ENCODE measurements around the gene TSHZ2. TPM values are rescaled to one million over a fixed set of nuclear protein-coding genes. Genes with fewer than 3 reads are reported as not detected.

The TSHZ2 gene
- total RNA-seq, 1 experiment from 2014 or later = 0.07 TPM

DNA sequence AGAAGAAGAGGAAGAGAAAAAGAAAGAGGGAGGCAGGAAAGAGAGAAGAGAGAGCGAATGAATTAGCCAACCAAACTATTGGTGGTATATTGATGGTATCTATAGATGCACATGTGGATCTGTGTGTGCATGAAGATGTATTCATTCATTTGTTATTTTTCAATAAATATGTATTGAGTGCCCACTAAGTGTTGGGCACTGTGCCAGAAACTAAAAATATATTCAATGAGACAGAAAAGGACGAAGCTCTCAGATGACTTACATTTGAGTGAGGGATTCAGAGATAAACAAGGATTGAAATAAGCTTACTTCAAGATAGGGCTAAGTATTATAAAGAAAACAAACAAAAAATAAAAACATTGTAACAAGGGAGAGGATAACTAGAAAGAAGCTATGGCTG, 154.9 kb downstream of the TSHZ2 start:
- no peaks in the 10 kb centered on the region for H3K27me3 Mint-ChIP-seq (ENCODE audit: low read depth)
- no peaks in the 10 kb centered on the region for H3K79me1 ChIP-seq (ENCODE audit: insufficient read depth, low read depth, low read length, poor library complexity, severe bottlenecking)
- DNase-seq = no peak
- no peak overlapping the region for H3K4ac ChIP-seq (ENCODE audit: low read depth, low read length)
- H2BK20ac ChIP-seq (ENCODE audit: low read depth, low read length, poor library complexity, severe bottlenecking) = no peak overlapping the region
- H3K23ac ChIP-seq (ENCODE audit: insufficient read length, low read depth, low read length) = no peak overlapping the region
- no peaks in the 10 kb centered on the region for H3K79me2 ChIP-seq (ENCODE audit: insufficient read depth, low read length)
- H3K4me1 Mint-ChIP-seq = peaks cover 29 to 32% of the 10 kb centered on the region in 2 experiments
- no peak overlapping the region for H2BK12ac ChIP-seq (ENCODE audit: insufficient read length, low read depth, low read length)
- no peak overlapping the region for H2BK120ac ChIP-seq (ENCODE audit: low read depth, low read length, poor library complexity, severe bottlenecking)
- H3K4me1 ChIP-seq (ENCODE audit: insufficient read depth, low read length) = peaks cover 2% of the 10 kb centered on the region; the same call in 1 of the 2 replicates
- no peak overlapping the region for H3T11ph ChIP-seq (ENCODE audit: low read length)
- no peak overlapping the region for H3K14ac ChIP-seq (ENCODE audit: insufficient read depth, low read length)
- no peaks in the 10 kb centered on the region for H3K23me2 ChIP-seq (ENCODE audit: insufficient read length, low read depth, low read length, poor library complexity, severe bottlenecking)
- no peak overlapping the region for H4K91ac ChIP-seq (ENCODE audit: insufficient read length, low read depth, low read length)
- no peaks in the 10 kb centered on the region for H4K20me1 ChIP-seq (ENCODE audit: control insufficient read depth, insufficient read depth, insufficient read length)
- no CpG with 5 or more reads among the region's 2 CpGs for WGBS (ENCODE audit: extremely low coverage, insufficient read length, low lambda C conversion rate)
- TF ChIP-seq, protein P1, sequence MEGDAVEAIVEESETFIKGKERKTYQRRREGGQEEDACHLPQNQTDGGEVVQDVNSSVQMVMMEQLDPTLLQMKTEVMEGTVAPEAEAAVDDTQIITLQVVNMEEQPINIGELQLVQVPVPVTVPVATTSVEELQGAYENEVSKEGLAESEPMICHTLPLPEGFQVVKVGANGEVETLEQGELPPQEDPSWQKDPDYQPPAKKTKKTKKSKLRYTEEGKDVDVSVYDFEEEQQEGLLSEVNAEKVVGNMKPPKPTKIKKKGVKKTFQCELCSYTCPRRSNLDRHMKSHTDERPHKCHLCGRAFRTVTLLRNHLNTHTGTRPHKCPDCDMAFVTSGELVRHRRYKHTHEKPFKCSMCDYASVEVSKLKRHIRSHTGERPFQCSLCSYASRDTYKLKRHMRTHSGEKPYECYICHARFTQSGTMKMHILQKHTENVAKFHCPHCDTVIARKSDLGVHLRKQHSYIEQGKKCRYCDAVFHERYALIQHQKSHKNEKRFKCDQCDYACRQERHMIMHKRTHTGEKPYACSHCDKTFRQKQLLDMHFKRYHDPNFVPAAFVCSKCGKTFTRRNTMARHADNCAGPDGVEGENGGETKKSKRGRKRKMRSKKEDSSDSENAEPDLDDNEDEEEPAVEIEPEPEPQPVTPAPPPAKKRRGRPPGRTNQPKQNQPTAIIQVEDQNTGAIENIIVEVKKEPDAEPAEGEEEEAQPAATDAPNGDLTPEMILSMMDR (conservative IDR thresholded peaks at IDR 0.05) = no peak
- peak overlapping the region in 1 of 3 experiments; percentile 17; a peak in 1 of 7 replicates for H3K27ac Mint-ChIP-seq
- H4K5ac ChIP-seq (ENCODE audit: insufficient read length, low read depth, low read length) = no peak overlapping the region
- H3K56ac ChIP-seq (ENCODE audit: insufficient read length, low read depth, low read length) = no peak overlapping the region
- H2BK5ac ChIP-seq (ENCODE audit: insufficient read length, low read length) = no peak overlapping the region
- no peaks in the 10 kb centered on the region for H3K36me3 Mint-ChIP-seq (ENCODE audit: insufficient read depth in 1 of 3, low read depth in 3 of 3)
- no peak overlapping the region for H2BK15ac ChIP-seq (ENCODE audit: low read depth, low read length)
- H3K9ac ChIP-seq (ENCODE audit: extremely low read depth, insufficient read length, low read length) = no peak overlapping the region
- no peak overlapping the region for H3K4me2 ChIP-seq (ENCODE audit: insufficient read depth, insufficient read length, low read length)
- H2AFZ ChIP-seq (ENCODE audit: low read length) = no peak overlapping the region
- no peak overlapping the region for H3K27ac ChIP-seq (ENCODE audit: insufficient read length, low read depth, low read length)
- no peak overlapping the region for H3K4me3 Mint-ChIP-seq
- no peaks in the 10 kb centered on the region for H3K9me3 ChIP-seq (ENCODE audit: control insufficient read depth, low read depth, low read length)
- no peak overlapping the region for H2AK5ac ChIP-seq (ENCODE audit: insufficient read length, low read length)
- no peak overlapping the region for H4K8ac ChIP-seq (replicated peaks; ENCODE audit: insufficient read length, low read depth, low read length)
- no peaks in the 10 kb centered on the region for H3K27me3 ChIP-seq (ENCODE audit: insufficient read depth, low read length)
- no peaks in the 10 kb centered on the region for H3K9me3 Mint-ChIP-seq
- H3K18ac ChIP-seq (ENCODE audit: insufficient read length, low read depth, low read length) = no peak overlapping the region

All from H9 (cell line).